H1 (cell line): ENCODE data around the gene VSTM2L. TPM values are rescaled to one million over a fixed set of nuclear protein-coding genes. Genes with fewer than 3 reads are reported as not detected.
A peak's percentile ranks its signal among the peaks of the same experiment; 100 is the strongest.

Source experiments
- CTCF ChIA-PET: fragments of 300-600 bp; sonication (Branson Sonifier 250); formaldehyde crosslinking; loops from one replicate; lab custom pipeline; 2021; ENCODE audit not compliant: partially characterized antibody; lab: Charles Lee
- POLR2A ChIA-PET: fragments of 300-600 bp; sonication (Branson Sonifier 250); formaldehyde crosslinking; loops from one replicate; lab custom pipeline; 2021; ENCODE audit warnings: inconsistent platforms; ENCODE audit not compliant: partially characterized antibody; lab: Charles Lee
- DNase-seq, 2 experiments: peaks; one replicate each; pipeline versions ENCODE4 v3.0.0 to v3.0.0-alpha.2; 2010 to 2022; ENCODE audit warnings: low spot score in 2 of 2, low read depth in 1 of 2, mixed read lengths in 1 of 2
- FAIRE-seq: peaks from 2 replicates; lab custom pipeline; 2011; peaks lifted over from hg19 to GRCh38; lab: Jason Lieb, UNC
- H2AFZ ChIP-seq: 2 replicates; pipeline ENCODE4 v1.8.1; 2012; ENCODE audit warnings: low read length, inconsistent platforms
- H2AK5ac ChIP-seq: 2 replicates; pipeline ENCODE4 v1.6.1; 2013; ENCODE audit warnings: low read depth, low read length
- H2BK120ac ChIP-seq: replicated peaks from 2 replicates; pipeline ENCODE3; 2013; ENCODE audit warnings: low read depth, low read length, inconsistent platforms
- H2BK12ac ChIP-seq: 2 replicates; pipeline ENCODE4 v1.6.1; 2013; ENCODE audit warnings: low read depth, low read length
- H2BK15ac ChIP-seq: 2 replicates; pipeline ENCODE4 v1.6.1; 2013; ENCODE audit warnings: low read length
- H2BK20ac ChIP-seq: 2 replicates; pipeline ENCODE4 v1.6.1; 2013; ENCODE audit warnings: low read length
- H2BK5ac ChIP-seq: 2 replicates; pipeline ENCODE4 v1.6.1; 2013; ENCODE audit warnings: low read depth, low read length
- H3K14ac ChIP-seq: 2 replicates; pipeline ENCODE4 v1.6.1; 2013; ENCODE audit warnings: inconsistent platforms; ENCODE audit not compliant: insufficient read length
- H3K18ac ChIP-seq: 2 replicates; pipeline ENCODE4 v1.6.1; 2013; ENCODE audit warnings: low read length; ENCODE audit errors: extremely low read depth
- H3K23ac ChIP-seq: 2 replicates; pipeline ENCODE4 v1.6.1; 2013; ENCODE audit warnings: inconsistent platforms; ENCODE audit not compliant: insufficient read length
- H3K23me2 ChIP-seq: 2 replicates; pipeline ENCODE4 v1.6.1; 2013; ENCODE audit warnings: low read depth, low read length
- H3K27ac ChIP-seq: 2 replicates; pipeline ENCODE4 v1.6.1; 2011; ENCODE audit warnings: low read depth, low read length, inconsistent platforms
- H3K27me3 ChIP-seq, 4 experiments: replicated peaks in 1 of 4; 1 replicate in 1 of 4; 2 replicates in 3 of 4; pipeline versions ENCODE4 v1.6.1 to v1.8.1; 2011 to 2013; ENCODE audit warnings: low read length in 3 of 4, mild to moderate bottlenecking in 3 of 4, inconsistent platforms in 2 of 4, mixed read lengths in 2 of 4, moderate library complexity in 1 of 4; ENCODE audit not compliant: control insufficient read depth in 3 of 4, insufficient read depth in 3 of 4; ENCODE audit errors: extremely low read depth in 1 of 4
- H3K36me3 ChIP-seq, 4 experiments: 2 replicates each; pipeline versions ENCODE4 v1.6.1 to v1.8.1; 2011 to 2013; ENCODE audit warnings: mild to moderate bottlenecking in 4 of 4, low read length in 3 of 4, moderate library complexity in 2 of 4, control low read depth in 1 of 4, inconsistent platforms in 1 of 4; ENCODE audit not compliant: insufficient read depth in 4 of 4, control insufficient read depth in 2 of 4
- H3K4ac ChIP-seq: replicated peaks from 2 replicates; pipeline ENCODE3; 2013; ENCODE audit warnings: low read length, low read depth, mixed read lengths, inconsistent platforms; ENCODE audit not compliant: insufficient read length
- H3K4me1 ChIP-seq, 4 experiments: replicated peaks in 1 of 4; 1 replicate in 1 of 4; 2 replicates in 3 of 4; pipeline versions ENCODE4 v1.6.1 to v1.8.1; 2011 to 2013; ENCODE audit warnings: low read length in 3 of 4, inconsistent platforms in 2 of 4, mixed read lengths in 1 of 4; ENCODE audit not compliant: insufficient read depth in 4 of 4, control insufficient read depth in 3 of 4
- H3K4me2 ChIP-seq, 2 experiments: 2 replicates each; pipeline versions ENCODE4 v1.6.1 to v1.8.1; 2011 to 2013; ENCODE audit warnings: low read depth in 2 of 2, low read length in 2 of 2, control low read depth in 1 of 2, inconsistent platforms in 1 of 2, mild to moderate bottlenecking in 1 of 2; ENCODE audit not compliant: insufficient read depth in 1 of 2
- H3K4me3 ChIP-seq, 4 experiments: fragments of 200-600, 300-600 bp in 1 of 4; sonication (generic), shearing (Covaris generic), sonication (Bioruptor Twin) in 1 of 4; 2 replicates each; pipeline versions ENCODE4 v1.5.1 to v1.8.1; 2011 to 2016; ENCODE audit warnings: low read length in 4 of 4, low read depth in 3 of 4, control low read depth in 2 of 4, inconsistent platforms in 2 of 4, mild to moderate bottlenecking in 2 of 4, mixed read lengths in 1 of 4, moderate library complexity in 1 of 4; ENCODE audit not compliant: insufficient read depth in 2 of 4; ENCODE audit errors: extremely low read depth in 1 of 4
- H3K56ac ChIP-seq: replicated peaks from 2 replicates; pipeline ENCODE3; 2013; ENCODE audit warnings: low read depth, mild to moderate bottlenecking, mixed read lengths, low read length, inconsistent platforms; ENCODE audit not compliant: insufficient read length
- H3K79me1 ChIP-seq: 2 replicates; pipeline ENCODE4 v1.6.1; 2013; ENCODE audit warnings: low read depth, low read length, control low read depth
- H3K79me2 ChIP-seq, 2 experiments: 2 replicates each; pipeline versions ENCODE4 v1.6.1 to v1.8.1; 2012 to 2013; ENCODE audit warnings: low read length in 2 of 2, mild to moderate bottlenecking in 2 of 2, inconsistent platforms in 1 of 2; ENCODE audit not compliant: insufficient read depth in 2 of 2, control insufficient read depth in 1 of 2
- H3K9ac ChIP-seq, 4 experiments: replicated peaks in 1 of 4; 1 replicate in 1 of 4; 2 replicates in 3 of 4; pipeline versions ENCODE4 v1.6.1 to v1.8.1; 2011 to 2013; ENCODE audit warnings: low read depth in 3 of 4, low read length in 3 of 4, control low read depth in 2 of 4, mild to moderate bottlenecking in 2 of 4, moderate library complexity in 2 of 4, inconsistent platforms in 1 of 4; ENCODE audit errors: extremely low read depth in 1 of 4
- H3K9me3 ChIP-seq, 2 experiments: 2 replicates each; pipeline versions ENCODE4 v1.6.1 to v1.8.1; 2012 to 2013; ENCODE audit warnings: mild to moderate bottlenecking in 2 of 2, moderate library complexity in 2 of 2, control low read depth in 1 of 2, inconsistent platforms in 1 of 2, low read depth in 1 of 2, low read length in 1 of 2, mixed read lengths in 1 of 2; ENCODE audit not compliant: insufficient read depth in 2 of 2
- H4K20me1 ChIP-seq, 2 experiments: replicated peaks in 1 of 2; 2 replicates each; pipeline versions ENCODE3 to v1.8.1; 2011 to 2013; ENCODE audit warnings: inconsistent platforms in 2 of 2, low read length in 2 of 2, mild to moderate bottlenecking in 1 of 2; ENCODE audit not compliant: insufficient read depth in 2 of 2, control insufficient read depth in 1 of 2
- H4K5ac ChIP-seq: 2 replicates; pipeline ENCODE4 v1.6.1; 2013; ENCODE audit warnings: low read length, low read depth, mixed read lengths, inconsistent platforms; ENCODE audit not compliant: insufficient read length
- H4K8ac ChIP-seq: 2 replicates; pipeline ENCODE4 v1.8.0; 2013; ENCODE audit warnings: mild to moderate bottlenecking, moderate library complexity, low read length, inconsistent platforms; ENCODE audit not compliant: insufficient read depth; ENCODE audit errors: extremely low read depth
- H4K91ac ChIP-seq: replicated peaks from 2 replicates; pipeline ENCODE3; 2013; ENCODE audit warnings: low read length, mixed read lengths, inconsistent platforms; ENCODE audit not compliant: insufficient read length
- ASH2L ChIP-seq: fragments of 200-600, 300-600 bp; sonication (generic); IDR thresholded peaks from one replicate; pipeline ENCODE4 v1.7.1; 2017; ENCODE audit warnings: low read length
- NANOG ChIP-seq: IDR thresholded peaks from 2 replicates; pipeline ENCODE4 v1.6.1; 2011; ENCODE audit warnings: low read length, low read depth, mild to moderate bottlenecking, inconsistent platforms; ENCODE audit not compliant: insufficient read depth, poor library complexity, severe bottlenecking
- RNF2 ChIP-seq: fragments of 200-900, 300-1000 bp; sonication (generic); IDR thresholded peaks from 2 replicates; pipeline ENCODE4 v1.7.1; 2016; ENCODE audit warnings: borderline replicate concordance, low read depth, mild to moderate bottlenecking, antibody characterized with exemption, low read length; ENCODE audit not compliant: poor library complexity, severe bottlenecking; ENCODE audit errors: missing control alignments
- RXRA ChIP-seq: IDR thresholded peaks from 2 replicates; pipeline ENCODE4 v1.6.1; 2011; ENCODE audit warnings: low read depth, mild to moderate bottlenecking, low read length, moderate library complexity; ENCODE audit not compliant: insufficient read depth
- SIN3A ChIP-seq, 2 experiments: IDR thresholded peaks in 1 of 2; conservative IDR thresholded peaks in 1 of 2; 2 replicates each; pipeline ENCODE4 v1.6.1; 2011 to 2012; ENCODE audit warnings: low read length in 2 of 2, improper control_type of control experiment in 1 of 2, low read depth in 1 of 2, mild to moderate bottlenecking in 1 of 2
- SIX5 ChIP-seq: IDR thresholded peaks from 2 replicates; pipeline ENCODE4 v1.6.1; 2011; ENCODE audit warnings: mild to moderate bottlenecking, low read depth, low read length
- TBP ChIP-seq: IDR thresholded peaks from 2 replicates; pipeline ENCODE4 v1.6.1; 2011; ENCODE audit warnings: low read depth, low read length, improper control_type of control experiment
- TCF12 ChIP-seq: IDR thresholded peaks from 2 replicates; pipeline ENCODE4 v1.6.1; 2011; ENCODE audit warnings: low read depth, mild to moderate bottlenecking, low read length
- ZNF274 ChIP-seq: IDR thresholded peaks from 2 replicates; pipeline ENCODE4 v1.7.0; 2012; ENCODE audit warnings: low read length, borderline replicate concordance; ENCODE audit errors: extremely low read depth
- WGBS, 2 experiments: shearing (Covaris generic) in 1 of 2; methylation state at CpG; one replicate each; pipeline versions ENCODE4 v1.1.6 to v1.1.7; 2013 to 2015; ENCODE audit warnings: low lambda C conversion rate in 2 of 2, mixed read lengths in 2 of 2, inconsistent platforms in 1 of 2, low coverage in 1 of 2, missing lambda C conversion rate in 1 of 2; ENCODE audit not compliant: insufficient replicate concordance in 2 of 2, insufficient coverage in 1 of 2, insufficient read length in 1 of 2; ENCODE audit errors: extremely low coverage in 1 of 2, missing lambda C conversion rate in 1 of 2; 5-methylcytosine and 5-hydroxymethylcytosine counted together
- polyA plus RNA-seq, 7 experiments: library from polyadenylated mRNA; depleted of rRNA in 3 of 7; stranded (reverse) in 5 of 7; unstranded in 2 of 7; fragments of >200 nt in 5 of 7; fragments of 200-250 nt in 2 of 7; gene quantifications; 1 replicate in 5 of 7; 2 replicates in 1 of 7; 4 replicates in 1 of 7; pipeline versions ENCODE4 v1.2.1 to v1.2.3, GENCODE V29; 2011 to 2013; ENCODE audit warnings: missing spikeins in 2 of 7, mixed read lengths in 2 of 7
- total RNA-seq: library from RNA; stranded (reverse); fragmentation: NEBNext Ultra II Directional; extraction: Animal tissue kit (Norgen Biotek cat#: 25700); gene quantifications from 2 replicates; pipeline ENCODE4 v1.2.1, GENCODE V29; 2021
- TF ChIP-seq, protein P1 (sequence below): IDR thresholded peaks from 2 replicates; pipeline ENCODE4 v1.6.1; 2012; ENCODE audit warnings: inconsistent platforms

The VSTM2L gene
- total and polyA plus RNA-seq, 2 of the 8 experiments (the other 6 are each of a cell fraction or from before 2014, with no cell fraction given) = 1.3 to 3.2 TPM

DNA sequence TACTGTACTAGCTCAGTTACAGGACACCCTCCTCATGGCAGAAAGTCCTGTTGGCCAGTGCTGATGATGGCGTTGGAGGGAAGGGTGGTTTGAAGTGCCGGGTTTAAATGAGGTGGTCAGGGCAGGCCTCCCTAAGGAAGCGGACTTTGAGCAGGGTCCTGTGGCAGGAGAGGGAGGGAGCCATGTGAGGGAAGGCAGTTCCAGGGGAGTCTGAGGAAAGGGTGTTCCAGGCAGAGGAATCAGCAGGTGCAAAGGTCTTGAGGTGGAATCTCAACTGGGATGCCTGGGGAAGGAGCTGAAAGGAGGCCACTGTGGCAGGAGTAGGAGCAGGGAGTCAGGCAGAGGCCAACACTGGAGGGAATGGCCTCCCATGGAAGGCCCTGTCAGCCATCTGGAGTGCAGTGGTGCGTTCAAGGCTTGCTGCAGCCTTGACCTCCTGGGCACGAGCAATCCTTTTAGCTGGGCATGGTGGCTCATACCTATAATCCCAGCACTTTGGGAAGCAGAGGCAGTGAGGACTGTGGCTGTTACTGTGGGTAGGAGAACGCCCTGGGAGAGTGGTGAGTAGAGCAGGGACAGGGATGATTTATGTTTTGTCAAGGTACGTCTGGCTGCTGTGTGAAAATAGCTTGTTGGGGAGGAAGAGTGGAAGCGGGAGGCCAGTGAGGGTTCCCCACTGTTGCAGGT is 26.2 kb downstream of the VSTM2L start:
- no peak overlapping the region for H2BK120ac ChIP-seq
- peak overlapping the region; percentile 53; the same call in 1 of the 2 replicates for H2AK5ac ChIP-seq
- no peak overlapping the region for H3K4me2 ChIP-seq
- no peaks in the 10 kb centered on the region for H3K79me2 ChIP-seq
- no peak for FAIRE-seq
- H2BK20ac ChIP-seq = no peak overlapping the region
- no peaks in the 10 kb centered on the region for H3K23me2 ChIP-seq
- no peak overlapping the region for H3K23ac ChIP-seq
- H2BK5ac ChIP-seq = no peak overlapping the region; the same call in 1 of the 2 replicates
- H3K79me1 ChIP-seq = no peaks in the 10 kb centered on the region; the same call in 1 of the 2 replicates
- no peak for DNase-seq
- H3K4me1 ChIP-seq = peaks cover 0 to 15% (median 8%) of the 10 kb centered on the region in 4 experiments; a peak in 6 of 7 replicates
- H3K4me3 ChIP-seq = no peak overlapping the region
- no peak overlapping the region for H2BK15ac ChIP-seq
- no peak overlapping the region for H4K91ac ChIP-seq
- no peaks in the 10 kb centered on the region for H3K9me3 ChIP-seq
- H4K20me1 ChIP-seq = no peaks in the 10 kb centered on the region
- no peak overlapping the region for H4K8ac ChIP-seq
- H3K4ac ChIP-seq = no peak overlapping the region
- ChIA-PET POLR2A (interaction anchor here (1.7 to 1.8 kb wide), 2 partner anchors 12 to 14 kb away, joined by 4 to 5 read pairs; no protein-coding TSS in a partner anchor), CTCF (interaction anchor here (0.9 to 5.7 kb wide), 8 partner anchors 9 to 364 kb away, joined by 3 to 42 read pairs (median 4); partner anchors contain the start of gene VSTM2L)
- H2BK12ac ChIP-seq = no peak overlapping the region
- no peak overlapping the region; the same call in 1 of the 2 replicates for H3K18ac ChIP-seq
- no peaks in the 10 kb centered on the region for H3K27me3 ChIP-seq
- 70% methylated on average over 8 of the region's 8 CpGs; no CpG with 5 or more reads in 1 of the 2 experiments for WGBS, 2 experiments
- no peak overlapping the region; a peak in 1 of 7 replicates for H3K9ac ChIP-seq
- H3K36me3 ChIP-seq = no peaks in the 10 kb centered on the region
- no peak overlapping the region for H4K5ac ChIP-seq
- no peak overlapping the region for H2AFZ ChIP-seq
- no peak for TF ChIP-seq SIX5
- no peak for TF ChIP-seq TBP
- TF ChIP-seq TCF12 = no peak
- no peak for TF ChIP-seq ASH2L
- no peak for TF ChIP-seq ZNF274
- no peak for TF ChIP-seq RXRA
- TF ChIP-seq RNF2 = no peak
- no peak for TF ChIP-seq NANOG
- TF ChIP-seq, protein P1, sequence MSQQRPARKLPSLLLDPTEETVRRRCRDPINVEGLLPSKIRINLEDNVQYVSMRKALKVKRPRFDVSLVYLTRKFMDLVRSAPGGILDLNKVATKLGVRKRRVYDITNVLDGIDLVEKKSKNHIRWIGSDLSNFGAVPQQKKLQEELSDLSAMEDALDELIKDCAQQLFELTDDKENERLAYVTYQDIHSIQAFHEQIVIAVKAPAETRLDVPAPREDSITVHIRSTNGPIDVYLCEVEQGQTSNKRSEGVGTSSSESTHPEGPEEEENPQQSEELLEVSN = no peak
- no peak for TF ChIP-seq SIN3A (conservative IDR thresholded peaks at IDR 0.05 in 1 of 2, IDR thresholded peaks at IDR 0.05 in 1 of 2; ENCODE audit: low read depth in 1 of 2, low read length in 2 of 2)
- H3K14ac ChIP-seq = no peak overlapping the region
- H3K56ac ChIP-seq = no peak overlapping the region
- H3K27ac ChIP-seq = no peak overlapping the region
